ENCODE measurements around the gene PRR12.

PRR12 gene

GRCh38 chr19:49651820-49652550 lies 61.0 kb downstream of the PRR12 start:
- DNase-seq = no peak

- DNase-seq = no peak
Measured at GRCh38 chr19:49652551-49653465, 61.8 kb downstream of the PRR12 start.

GRCh38 chr19:49653466-49653806 lies 62.5 kb downstream of the PRR12 start:
- no peak for DNase-seq

- no peak for DNase-seq
Measured at GRCh38 chr19:49654581-49654980, 63.6 kb downstream of the PRR12 start.

GRCh38 chr19:49655570-49656455 lies 64.8 kb downstream of the PRR12 start:
- DNase-seq = no peak

- DNase-seq = no peak
Measured at GRCh38 chr19:49656456-49657109, 65.6 kb downstream of the PRR12 start.

GRCh38 chr19:49657493-49658138 lies 66.6 kb downstream of the PRR12 start:
- DNase-seq = no peak

- DNase-seq = no peak
Measured at GRCh38 chr19:49658139-49658517, 67.1 kb downstream of the PRR12 start.

- DNase-seq = no peak
Measured at GRCh38 chr19:49658566-49659442, 67.8 kb downstream of the PRR12 start.

GRCh38 chr19:49660338-49660961 lies 69.5 kb downstream of the PRR12 start:
- DNase-seq = no peak

- no peak for DNase-seq
Measured at GRCh38 chr19:49662011-49662410, 71.0 kb downstream of the PRR12 start.

GRCh38 chr19:49663224-49663623 lies 72.2 kb downstream of the PRR12 start:
- no peak for DNase-seq

- DNase-seq = peak; percentile 90
Measured at GRCh38 chr19:49664171-49665035, 73.4 kb downstream of the PRR12 start.

GRCh38 chr19:49665036-49665350 lies 74.0 kb downstream of the PRR12 start:
- DNase-seq = no peak

- peak; percentile 99 for DNase-seq
Measured at GRCh38 chr19:49665351-49666119, 74.6 kb downstream of the PRR12 start, which contains the start of the genes BCL2L12 and IRF3. Gene BCL2L12, plus strand, starts transcription at chr19:49665933. Its CDS starts 760 bp downstream, at chr19:49666693. Gene IRF3, minus strand, starts transcription at chr19:49665857. Its CDS starts 1,019 bp downstream, at chr19:49664838.

- DNase-seq = no peak
Measured at GRCh38 chr19:49666120-49666444, 75.1 kb downstream of the PRR12 start.

GRCh38 chr19:49667473-49667872 lies 76.5 kb downstream of the PRR12 start:
- DNase-seq = no peak

- no peak for DNase-seq
Measured at GRCh38 chr19:49669516-49669915, 78.5 kb downstream of the PRR12 start.
